ENCODE measurements around the gene PIEZO1.
"Not testable (repeated sequence)": the region's sequence is repeated elsewhere in the genome, so short reads cannot be mapped to it uniquely, and the experiment has no call there.

PIEZO1 gene

DNA sequence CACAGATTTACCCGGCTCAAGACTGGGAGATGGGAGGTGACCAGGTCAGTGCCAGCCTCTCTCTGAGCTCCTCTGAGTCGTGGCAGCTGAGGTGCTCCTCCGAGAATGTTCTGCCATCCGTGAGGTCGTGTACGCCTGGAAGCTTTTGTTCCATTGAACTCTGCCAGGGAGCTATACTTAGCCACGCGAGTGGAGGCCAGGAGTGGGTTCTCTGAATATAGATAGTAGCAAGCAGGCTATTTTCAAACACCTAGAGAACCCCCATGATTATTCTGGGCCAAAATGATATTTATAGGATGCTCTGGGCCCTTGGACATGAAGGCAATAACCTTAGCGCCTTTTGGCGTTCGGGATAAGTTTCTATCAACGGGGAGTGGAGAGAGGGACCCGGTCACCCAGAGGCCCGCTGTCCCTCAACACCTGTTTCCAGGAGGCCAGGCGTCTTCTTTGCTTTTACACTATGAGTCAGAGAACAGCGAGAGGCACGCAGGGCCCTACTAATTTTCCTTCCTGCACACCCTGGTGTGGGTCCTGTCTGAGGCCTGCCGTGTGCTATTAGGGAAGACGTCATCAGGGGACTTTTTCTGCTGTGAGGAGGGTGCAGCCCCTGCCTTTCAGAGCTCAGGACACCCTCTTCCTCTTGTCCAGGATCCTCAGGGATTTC lies 111.2 kb downstream of the PIEZO1 start:
- H3K4me3 ChIP-seq (ENCODE audit: low read length), result no peak overlapping the region
- DNase-seq (ENCODE audit: low read depth), result no peak
- TF ChIP-seq, protein P1, sequence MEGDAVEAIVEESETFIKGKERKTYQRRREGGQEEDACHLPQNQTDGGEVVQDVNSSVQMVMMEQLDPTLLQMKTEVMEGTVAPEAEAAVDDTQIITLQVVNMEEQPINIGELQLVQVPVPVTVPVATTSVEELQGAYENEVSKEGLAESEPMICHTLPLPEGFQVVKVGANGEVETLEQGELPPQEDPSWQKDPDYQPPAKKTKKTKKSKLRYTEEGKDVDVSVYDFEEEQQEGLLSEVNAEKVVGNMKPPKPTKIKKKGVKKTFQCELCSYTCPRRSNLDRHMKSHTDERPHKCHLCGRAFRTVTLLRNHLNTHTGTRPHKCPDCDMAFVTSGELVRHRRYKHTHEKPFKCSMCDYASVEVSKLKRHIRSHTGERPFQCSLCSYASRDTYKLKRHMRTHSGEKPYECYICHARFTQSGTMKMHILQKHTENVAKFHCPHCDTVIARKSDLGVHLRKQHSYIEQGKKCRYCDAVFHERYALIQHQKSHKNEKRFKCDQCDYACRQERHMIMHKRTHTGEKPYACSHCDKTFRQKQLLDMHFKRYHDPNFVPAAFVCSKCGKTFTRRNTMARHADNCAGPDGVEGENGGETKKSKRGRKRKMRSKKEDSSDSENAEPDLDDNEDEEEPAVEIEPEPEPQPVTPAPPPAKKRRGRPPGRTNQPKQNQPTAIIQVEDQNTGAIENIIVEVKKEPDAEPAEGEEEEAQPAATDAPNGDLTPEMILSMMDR (IDR thresholded peaks at IDR 0.05; ENCODE audit: insufficient read depth, low read depth, low read length, missing control alignments), result no peak

DNA sequence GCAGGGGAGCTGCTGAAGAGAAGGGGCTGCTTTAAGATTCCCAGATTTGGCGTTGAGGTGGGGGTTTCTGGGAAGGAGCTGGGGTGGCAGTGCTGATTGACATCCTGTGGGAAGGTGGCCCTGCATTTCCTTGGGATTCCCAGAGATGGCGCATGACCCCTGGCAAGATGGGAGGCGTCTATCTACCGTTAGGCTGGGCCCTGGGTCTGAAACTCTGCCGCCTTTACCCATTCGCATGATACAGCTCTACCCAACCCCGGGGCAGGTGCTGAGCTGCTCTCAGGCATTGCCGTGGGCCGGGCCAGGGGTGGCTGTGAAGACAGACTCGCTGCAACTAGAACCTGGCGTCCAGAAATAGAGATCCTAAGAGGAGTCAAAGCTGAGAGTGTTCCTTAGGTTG lies 112.2 kb downstream of the PIEZO1 start:
- TF ChIP-seq, protein P1 (IDR thresholded peaks at IDR 0.05; ENCODE audit: insufficient read depth, low read depth, low read length, missing control alignments), result peak; percentile 48
- H3K4me3 ChIP-seq (ENCODE audit: low read length), result no peak overlapping the region
- DNase-seq (ENCODE audit: low read depth), result peak; percentile 30

DNA sequence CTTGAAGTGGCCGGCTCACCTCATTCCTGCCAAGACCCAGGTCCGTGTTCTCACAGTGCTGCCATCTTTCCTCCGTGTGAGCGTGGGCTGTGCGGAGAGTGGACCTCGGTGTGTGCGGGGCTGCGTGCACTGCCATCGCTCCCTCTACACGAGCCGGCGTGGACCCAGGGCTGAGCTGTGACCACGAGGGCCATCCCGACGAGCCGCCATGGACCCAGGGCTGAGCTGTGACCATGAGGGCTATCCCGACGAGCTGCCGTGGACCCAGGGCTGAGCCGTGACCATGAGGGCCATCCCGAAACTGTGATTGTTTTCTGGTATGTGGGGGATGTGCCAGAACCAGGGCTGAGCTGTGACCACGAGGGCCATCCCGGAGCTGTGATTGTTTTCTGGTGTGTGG lies 113.2 kb downstream of the PIEZO1 start:
- TF ChIP-seq, protein P1 (IDR thresholded peaks at IDR 0.05; ENCODE audit: insufficient read depth, low read depth, low read length, missing control alignments), result no peak
- DNase-seq (ENCODE audit: low read depth), result no peak
- H3K4me3 ChIP-seq (ENCODE audit: low read length), result no peak overlapping the region

DNA sequence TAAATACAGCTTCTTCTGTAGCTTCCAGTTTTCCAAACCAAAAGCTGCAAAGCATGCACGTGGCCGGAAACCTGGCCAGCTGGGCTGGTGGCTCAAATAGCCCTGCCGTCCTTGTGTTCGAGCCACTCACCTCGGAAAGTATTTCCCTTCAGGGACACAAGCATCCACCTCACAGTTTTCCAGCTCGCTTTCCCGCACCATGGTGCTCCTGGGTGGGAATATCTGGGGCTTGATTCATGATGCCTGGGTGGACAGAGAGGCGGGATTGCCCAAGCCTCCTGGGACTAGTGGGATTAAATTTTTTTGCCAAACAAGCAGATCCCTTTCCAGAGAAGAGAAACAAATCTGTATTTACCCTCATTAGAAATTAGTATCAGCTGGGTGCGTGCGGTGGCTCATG lies 115.0 kb downstream of the PIEZO1 start:
- TF ChIP-seq, protein P1 (IDR thresholded peaks at IDR 0.05; ENCODE audit: insufficient read depth, low read depth, low read length, missing control alignments), result no peak
- DNase-seq (ENCODE audit: low read depth), result no peak
- H3K4me3 ChIP-seq (ENCODE audit: low read length), result no peak overlapping the region

DNA sequence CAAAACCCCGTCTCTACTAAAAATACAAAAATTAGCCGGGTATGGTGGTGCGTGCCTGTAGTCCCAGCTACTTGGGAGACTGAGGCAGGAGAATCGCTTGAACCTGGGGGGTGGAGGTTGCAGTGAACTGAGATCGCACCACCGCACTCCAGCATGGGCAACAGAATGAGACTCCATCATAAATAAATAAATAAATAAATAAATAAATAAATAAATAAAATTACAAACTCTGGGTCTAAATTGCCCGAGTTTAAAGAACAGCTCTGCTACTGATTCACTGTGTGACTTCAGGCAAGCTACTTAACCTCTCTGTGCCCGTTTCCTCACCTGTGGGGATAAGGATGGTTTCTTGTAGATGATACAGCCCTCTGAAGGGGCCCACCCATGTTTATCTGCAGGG lies 115.5 kb downstream of the PIEZO1 start:
- not testable (repeated sequence) for DNase-seq (ENCODE audit: low read depth); H3K4me3 ChIP-seq (ENCODE audit: low read length)

DNA sequence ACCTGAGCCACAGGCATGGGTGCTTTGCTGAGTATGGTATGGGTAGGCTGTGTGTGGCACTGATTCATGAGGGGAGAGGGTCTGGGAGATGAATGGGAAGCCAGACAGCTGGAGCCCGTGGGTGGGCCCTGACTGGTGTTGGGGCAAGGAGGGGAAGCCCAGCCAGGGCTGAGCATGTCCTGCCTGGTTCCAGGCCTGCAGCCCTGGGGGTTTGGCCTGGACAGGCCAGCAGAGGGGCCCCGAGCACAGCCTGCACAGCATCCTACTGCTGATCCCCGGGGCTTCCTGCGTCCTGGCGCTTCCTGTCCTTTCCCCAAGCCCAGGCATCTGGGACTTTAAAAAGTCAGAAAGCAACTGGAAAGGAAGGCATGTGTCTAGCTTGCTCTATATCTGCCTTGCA lies 117.6 kb downstream of the PIEZO1 start:
- TF ChIP-seq, protein P1 (IDR thresholded peaks at IDR 0.05; ENCODE audit: insufficient read depth, low read depth, low read length, missing control alignments), result no peak
- no peak for DNase-seq (ENCODE audit: low read depth)
- H3K4me3 ChIP-seq (ENCODE audit: low read length), result no peak overlapping the region

DNA sequence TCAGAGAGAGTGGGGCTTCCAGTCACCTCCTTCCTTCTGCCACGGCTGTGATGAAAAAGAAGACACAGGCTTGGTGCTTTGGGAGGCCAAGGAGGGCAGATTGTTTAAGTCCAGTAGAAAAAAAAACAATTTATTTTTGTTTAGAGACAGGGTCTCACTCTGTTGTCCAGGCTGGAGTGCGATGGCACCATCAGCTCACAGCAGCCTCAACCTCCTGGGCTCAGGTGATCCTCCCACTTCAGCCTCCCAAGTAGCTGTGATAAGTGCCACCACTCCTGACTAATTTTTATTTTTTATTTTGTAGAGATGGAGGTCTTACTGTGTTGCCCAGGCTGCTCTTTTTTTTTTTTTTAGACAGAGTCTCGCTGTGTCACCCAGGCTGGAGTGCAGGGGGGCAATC lies 119.5 kb downstream of the PIEZO1 start:
- DNase-seq (ENCODE audit: low read depth), result no peak
- TF ChIP-seq, protein P1 (IDR thresholded peaks at IDR 0.05; ENCODE audit: insufficient read depth, low read depth, low read length, missing control alignments), result no peak
- no peak overlapping the region for H3K4me3 ChIP-seq (ENCODE audit: low read length)
